HepG2 (cell line): ENCODE measurements around the gene SDCCAG8. TPM values are rescaled to one million over a fixed set of nuclear protein-coding genes. Genes with fewer than 3 reads are reported as not detected.

Source experiments
- CHD2 ChIP-seq: IDR thresholded peaks from 2 replicates; pipeline ENCODE4 v1.6.1; 2011; ENCODE audit warnings: low read depth, low read length, improper control_type of control experiment
- HOXA9 ChIP-seq: sonication (generic); formaldehyde crosslinking; IDR thresholded peaks from 2 replicates; pipeline ENCODE4 v1.8.1; 2022; ENCODE audit warnings: missing genetic modification reagents, mild to moderate bottlenecking, moderate library complexity, borderline replicate concordance
- JARID2 ChIP-seq: sonication (generic); formaldehyde crosslinking; IDR thresholded peaks from 2 replicates; pipeline ENCODE4 v1.8.1; 2023; ENCODE audit warnings: missing genetic modification reagents, inconsistent platforms; ENCODE audit not compliant: insufficient replicate concordance
- MXD1 ChIP-seq: sonication (generic); formaldehyde crosslinking; IDR thresholded peaks from 2 replicates; pipeline ENCODE4 v1.4.0; 2020; ENCODE audit warnings: mild to moderate bottlenecking, missing genetic modification reagents
- TMF1 ChIP-seq: sonication (generic); formaldehyde crosslinking; IDR thresholded peaks from 2 replicates; pipeline ENCODE4 v1.8.1; 2022; ENCODE audit warnings: low read depth, missing genetic modification reagents
- ZBTB20 ChIP-seq: sonication (generic); formaldehyde crosslinking; IDR thresholded peaks from 2 replicates; pipeline ENCODE4 v1.8.1; 2023; ENCODE audit warnings: missing genetic modification reagents, low read depth, mild to moderate bottlenecking, borderline replicate concordance
- ZNF407 ChIP-seq: sonication (generic); formaldehyde crosslinking; IDR thresholded peaks from one replicate; pipeline ENCODE4 v1.5.1; 2020; ENCODE audit warnings: mild to moderate bottlenecking, missing genetic modification reagents; ENCODE audit errors: not compliant biosample characterization
- ZNF513 ChIP-seq: sonication (generic); formaldehyde crosslinking; conservative IDR thresholded peaks from 2 replicates; pipeline ENCODE4 v1.5.0; 2020; ENCODE audit warnings: missing genetic modification reagents
- ZNF646 ChIP-seq: sonication (generic); formaldehyde crosslinking; IDR thresholded peaks from 2 replicates; pipeline ENCODE4 v1.9.0; 2021; ENCODE audit warnings: mild to moderate bottlenecking, missing genetic modification reagents
- ZNF747 ChIP-seq: sonication (generic); formaldehyde crosslinking; IDR thresholded peaks from 2 replicates; pipeline ENCODE4 v1.8.1; 2023; ENCODE audit warnings: missing genetic modification reagents, mild to moderate bottlenecking, borderline replicate concordance
- polyA plus RNA-seq, 8 experiments: library from polyadenylated mRNA; depleted of rRNA in 3 of 8; stranded (reverse) in 7 of 8; unstranded in 1 of 8; fragments of >200 nt; fragmentation: Illumina TruSeq in 4 of 8; extraction: Trizol in 4 of 8; gene quantifications; 2 replicates each; pipeline versions ENCODE4 v1.2.1 to v1.2.3, GENCODE V29; 2011 to 2016; ENCODE audit warnings: low read depth in 4 of 8, missing spikeins in 1 of 8, mixed read lengths in 1 of 8; ENCODE audit not compliant: insufficient read depth in 1 of 8
- total RNA-seq, 5 experiments: library from RNA; depleted of rRNA; stranded (reverse); fragments of >200 nt; fragmentation: Illumina TruSeq; extraction: Trizol; gene quantifications; 2 replicates each; pipeline ENCODE4 v1.2.3, GENCODE V29; 2016; ENCODE audit warnings: low read depth in 1 of 5

Gene SDCCAG8
- total and polyA plus RNA-seq, 2 of the 13 experiments (the other 11 are each of a cell fraction or from before 2014, with no cell fraction given): 9.5 to 13.4 TPM

- TF ChIP-seq ZNF646 (CRISPR knock-in tag) (no peak), ZNF747 (CRISPR knock-in tag) (no peak), ZNF513 (no peak), ZBTB20 (CRISPR knock-in tag) (no peak), MXD1 (CRISPR knock-in tag) (no peak), JARID2 (CRISPR knock-in tag) (no peak), HOXA9 (CRISPR knock-in tag) (no peak; the same call in 1 of the 2 replicates), TMF1 (CRISPR knock-in tag) (no peak), CHD2 (no peak; the same call in 1 of the 2 replicates), ZNF407 (CRISPR knock-in tag) (no peak)
Measured at GRCh38 chr1:243254927-243255790, 682 bp upstream of the SDCCAG8 start, which contains the start of gene CEP170 (continued).
